CD14-positive monocyte (primary cell): ENCODE measurements around the gene PIP4K2A. TPM values are rescaled to one million over a fixed set of nuclear protein-coding genes. Genes with fewer than 3 reads are reported as not detected.

Experiments
- DNase-seq, 3 donors: peaks; one replicate each; pipeline ENCODE4 v3.0.0-alpha.2; 2011 to 2022
- H2AFZ ChIP-seq: 2 replicates; pipeline ENCODE4 v1.6.0; 2012; ENCODE audit warnings: mild to moderate bottlenecking, low read depth, low read length, inconsistent platforms; ENCODE audit not compliant: insufficient read depth, poor library complexity, severe bottlenecking
- H3K27ac ChIP-seq, 2 donors: 1 replicate in 1 of 2; 2 replicates in 1 of 2; pipeline ENCODE4 v1.5.1; 2012 to 2013; ENCODE audit warnings: low read length in 2 of 2, control low read depth in 1 of 2, inconsistent platforms in 1 of 2, low read depth in 1 of 2, mild to moderate bottlenecking in 1 of 2
- H3K27me3 ChIP-seq, 2 donors: one replicate each; pipeline versions ENCODE4 v1.6.0 to v1.6.1; 2011 to 2013; ENCODE audit warnings: low read length in 2 of 2; ENCODE audit not compliant: control insufficient read depth in 2 of 2, insufficient read depth in 2 of 2
- H3K36me3 ChIP-seq, 2 donors: replicated peaks in 1 of 2; 1 replicate in 1 of 2; 2 replicates in 1 of 2; pipeline versions ENCODE4 v1.5.1 to v1.6.1; 2012 to 2013; ENCODE audit warnings: low read length in 2 of 2, control low read depth in 1 of 2, inconsistent platforms in 1 of 2, mild to moderate bottlenecking in 1 of 2; ENCODE audit not compliant: insufficient read depth in 2 of 2, control insufficient read depth in 1 of 2
- H3K4me1 ChIP-seq, 2 donors: 1 replicate in 1 of 2; 2 replicates in 1 of 2; pipeline versions ENCODE4 v1.5.1 to v1.6.1; 2012 to 2013; ENCODE audit warnings: low read length in 2 of 2, control low read depth in 1 of 2, inconsistent platforms in 1 of 2, mild to moderate bottlenecking in 1 of 2, moderate library complexity in 1 of 2; ENCODE audit not compliant: insufficient read depth in 2 of 2, control insufficient read depth in 1 of 2
- H3K4me2 ChIP-seq: replicated peaks from 2 replicates; pipeline ENCODE3; 2012; ENCODE audit warnings: low read length, moderate library complexity, mild to moderate bottlenecking; ENCODE audit not compliant: poor library complexity, severe bottlenecking; ENCODE audit errors: extremely low read depth
- H3K4me3 ChIP-seq, 3 experiments: fragments of 200-600 bp in 1 of 3; sonication (generic) in 1 of 3; replicated peaks in 1 of 3; 1 replicate in 2 of 3; 2 replicates in 1 of 3; pipeline ENCODE4 v1.5.1; 2011 to 2013; ENCODE audit warnings: low read length in 3 of 3, mild to moderate bottlenecking in 3 of 3, control low read depth in 2 of 3, low read depth in 2 of 3, inconsistent platforms in 1 of 3, moderate library complexity in 1 of 3
- H3K79me2 ChIP-seq: 2 replicates; pipeline ENCODE4 v1.6.0; 2012; ENCODE audit warnings: mild to moderate bottlenecking, control low read depth, inconsistent platforms, low read length, moderate library complexity; ENCODE audit not compliant: insufficient read depth
- H3K9ac ChIP-seq: 2 replicates; pipeline ENCODE4 v1.6.0; 2017; ENCODE audit warnings: low read length, mild to moderate bottlenecking; ENCODE audit not compliant: insufficient read depth, poor library complexity, severe bottlenecking
- H3K9me3 ChIP-seq, 2 donors: replicated peaks in 1 of 2; 1 replicate in 1 of 2; 2 replicates in 1 of 2; pipeline versions ENCODE4 v1.5.1 to v1.6.1; 2012 to 2013; ENCODE audit warnings: low read length in 2 of 2, control low read depth in 1 of 2; ENCODE audit not compliant: control insufficient read depth in 1 of 2, insufficient read depth in 1 of 2
- H4K20me1 ChIP-seq: 2 replicates; pipeline ENCODE4 v1.6.0; 2012; ENCODE audit warnings: mild to moderate bottlenecking, low read length, control low read depth, moderate library complexity; ENCODE audit not compliant: insufficient read depth
- H3K27ac Mint-ChIP-seq, 7 donors: one replicate each; pipeline ENCODE4 v1.8.0; 2020; ENCODE audit warnings: mild to moderate bottlenecking in 7 of 7, mixed read lengths in 7 of 7, moderate library complexity in 6 of 7, inconsistent platforms in 2 of 7
- H3K27me3 Mint-ChIP-seq, 3 donors: one replicate each; pipeline ENCODE4 v1.8.0; 2021 to 2022; ENCODE audit warnings: low read depth in 3 of 3, mild to moderate bottlenecking in 3 of 3, mixed read lengths in 3 of 3, moderate library complexity in 3 of 3, inconsistent platforms in 1 of 3
- H3K36me3 Mint-ChIP-seq, 2 donors: one replicate each; pipeline ENCODE4 v1.8.0; 2020; ENCODE audit warnings: mixed read lengths in 2 of 2, inconsistent platforms in 1 of 2, mild to moderate bottlenecking in 1 of 2
- H3K4me1 Mint-ChIP-seq: one replicate; pipeline ENCODE4 v1.8.0; 2020; ENCODE audit warnings: mild to moderate bottlenecking, mixed read lengths
- H3K4me3 Mint-ChIP-seq, 2 donors: one replicate each; pipeline ENCODE4 v1.8.0; 2020; ENCODE audit warnings: mild to moderate bottlenecking in 2 of 2, mixed read lengths in 2 of 2, moderate library complexity in 1 of 2
- H3K9me3 Mint-ChIP-seq, 7 donors: one replicate each; pipeline ENCODE4 v1.8.0; 2020 to 2022; ENCODE audit warnings: mixed read lengths in 7 of 7, mild to moderate bottlenecking in 6 of 7, moderate library complexity in 6 of 7, inconsistent platforms in 2 of 7
- CTCF ChIP-seq: fragments of 200-600 bp; IDR thresholded peaks from one replicate; pipeline ENCODE4 v1.8.0; 2022; ENCODE audit warnings: antibody characterized with exemption, mild to moderate bottlenecking
- WGBS: methylation state at CpG from one replicate; pipeline ENCODE4 v1.1.5; 2013; ENCODE audit warnings: missing lambda C conversion rate; ENCODE audit not compliant: insufficient coverage; 5-methylcytosine and 5-hydroxymethylcytosine counted together
- intact Hi-C, 2 donors: fragments of 100-400 bp; cut with micrococcal nuclease; formaldehyde crosslinking; loops; one replicate each; pipeline versions ENCODE4 v1.15.0 to v1.15.1; 2023
- polyA plus RNA-seq, 3 donors: library from polyadenylated mRNA; depleted of rRNA in 1 of 3; unstranded in 2 of 3; stranded (reverse) in 1 of 3; fragments of 300-500 nt in 2 of 3; fragments of >200 nt in 1 of 3; fragmentation: Illumina TruSeq in 2 of 3; gene quantifications; 1 replicate in 2 of 3; 2 replicates in 1 of 3; pipeline ENCODE4 v1.2.3, GENCODE V29; 2012 to 2021

PIP4K2A gene
- polyA plus RNA-seq, 3 donors = 9.7 to 33.7 (median 16.6) TPM

GRCh38 chr10:22740180-22740579, 25.8 kb upstream of the PIP4K2A start:
- Mint-ChIP-seq H3K4me1 (peaks cover 36% of the 10 kb centered on the region), H3K27me3 (peaks cover 0 to 7% (median 0%) of the 10 kb centered on the region in 3 donors), H3K27ac (no peak overlapping the region), H3K4me3 (no peak overlapping the region), H3K36me3 (peaks cover 0 to 2% of the 10 kb centered on the region in 2 donors), H3K9me3 (peaks cover 2 to 15% (median 4%) of the 10 kb centered on the region in 7 donors)
- Histone ChIP-seq H3K9me3 (peaks cover 0 to 4% of the 10 kb centered on the region in 2 donors), H3K4me3 (no peak overlapping the region), H3K27me3 (no peaks in the 10 kb centered on the region), H2AFZ (no peak overlapping the region), H3K9ac (no peak overlapping the region), H3K27ac (no peak overlapping the region), H4K20me1 (no peaks in the 10 kb centered on the region), H3K4me1 (peaks cover 27 to 47% of the 10 kb centered on the region in 2 donors), H3K36me3 (no peaks in the 10 kb centered on the region), H3K4me2 (no peak overlapping the region), H3K79me2 (no peaks in the 10 kb centered on the region)
- no peak for DNase-seq
- no peak for TF ChIP-seq CTCF
- intact Hi-C loops = no loop called here
- WGBS = 90% methylated on average over 2 of the region's 2 CpGs

GRCh38 chr10:22737587-22737986, 23.2 kb upstream of the PIP4K2A start:
- Mint-ChIP-seq H3K27me3 (peaks cover 0 to 5% (median 2%) of the 10 kb centered on the region in 3 donors), H3K4me3 (no peak overlapping the region), H3K4me1 (peaks cover 16% of the 10 kb centered on the region), H3K27ac (peak overlapping the region in 1 of 7 donors; percentile 60), H3K36me3 (peaks cover 0 to 2% of the 10 kb centered on the region in 2 donors), H3K9me3 (peaks cover 2 to 7% (median 3%) of the 10 kb centered on the region in 7 donors)
- Histone ChIP-seq H3K27me3 (no peaks in the 10 kb centered on the region), H3K4me2 (no peak overlapping the region), H3K9ac (no peak overlapping the region), H3K27ac (no peak overlapping the region), H3K79me2 (no peaks in the 10 kb centered on the region), H3K4me3 (no peak overlapping the region), H3K36me3 (no peaks in the 10 kb centered on the region), H4K20me1 (no peaks in the 10 kb centered on the region), H3K4me1 (peaks cover 12 to 29% of the 10 kb centered on the region in 2 donors), H2AFZ (no peak overlapping the region), H3K9me3 (peaks cover 0 to 4% of the 10 kb centered on the region in 2 donors)
- TF ChIP-seq CTCF = no peak
- DNase-seq = peak; percentile 51 to 64 (median 61)
- intact Hi-C loops = no loop called here
- WGBS = no CpG with 5 or more reads among the region's 1 CpG
